Measurements from ENCODE around the gene RPTOR. TPM values are rescaled to one million over a fixed set of nuclear protein-coding genes. Genes with fewer than 3 reads are reported as not detected.
"Not testable (repeated sequence)": the region's sequence is repeated elsewhere in the genome, so short reads cannot be mapped to it uniquely, and the experiment has no call there.

Gene RPTOR
- total RNA-seq, 4 donors from 2014 or later, result 23.6 to 37.0 (median 27.8) TPM

DNA sequence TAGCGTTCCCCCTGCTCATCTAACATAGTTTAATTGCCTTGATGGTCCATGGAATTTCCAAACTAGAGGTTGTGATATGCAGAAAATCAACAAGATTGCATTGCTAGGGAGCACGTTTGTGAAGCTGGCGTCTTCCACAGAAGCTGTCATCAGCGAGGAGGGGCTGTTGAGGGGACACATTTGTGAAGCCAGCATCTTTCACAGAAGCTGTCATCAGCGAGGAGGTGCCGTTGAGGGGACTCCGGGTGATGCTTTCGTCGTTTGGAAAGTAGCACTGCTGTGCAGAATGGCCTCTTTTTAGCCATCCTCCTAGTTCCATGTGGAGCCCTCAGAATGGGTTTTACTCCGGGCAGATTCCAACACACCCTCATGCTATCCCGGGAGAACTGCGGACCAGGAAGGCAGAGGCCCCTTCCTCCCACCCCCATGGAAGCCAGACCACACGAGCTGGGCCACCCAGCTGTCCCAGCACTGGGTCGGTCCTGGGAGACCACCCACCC, 327.4 kb downstream of the RPTOR start:
- no peak for DNase-seq (ENCODE audit: low spot score)
- TF ChIP-seq, protein P1, sequence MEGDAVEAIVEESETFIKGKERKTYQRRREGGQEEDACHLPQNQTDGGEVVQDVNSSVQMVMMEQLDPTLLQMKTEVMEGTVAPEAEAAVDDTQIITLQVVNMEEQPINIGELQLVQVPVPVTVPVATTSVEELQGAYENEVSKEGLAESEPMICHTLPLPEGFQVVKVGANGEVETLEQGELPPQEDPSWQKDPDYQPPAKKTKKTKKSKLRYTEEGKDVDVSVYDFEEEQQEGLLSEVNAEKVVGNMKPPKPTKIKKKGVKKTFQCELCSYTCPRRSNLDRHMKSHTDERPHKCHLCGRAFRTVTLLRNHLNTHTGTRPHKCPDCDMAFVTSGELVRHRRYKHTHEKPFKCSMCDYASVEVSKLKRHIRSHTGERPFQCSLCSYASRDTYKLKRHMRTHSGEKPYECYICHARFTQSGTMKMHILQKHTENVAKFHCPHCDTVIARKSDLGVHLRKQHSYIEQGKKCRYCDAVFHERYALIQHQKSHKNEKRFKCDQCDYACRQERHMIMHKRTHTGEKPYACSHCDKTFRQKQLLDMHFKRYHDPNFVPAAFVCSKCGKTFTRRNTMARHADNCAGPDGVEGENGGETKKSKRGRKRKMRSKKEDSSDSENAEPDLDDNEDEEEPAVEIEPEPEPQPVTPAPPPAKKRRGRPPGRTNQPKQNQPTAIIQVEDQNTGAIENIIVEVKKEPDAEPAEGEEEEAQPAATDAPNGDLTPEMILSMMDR (IDR thresholded peaks at IDR 0.05), result no peak
- no peak for ATAC-seq (ENCODE audit: low FRiP score)

DNA sequence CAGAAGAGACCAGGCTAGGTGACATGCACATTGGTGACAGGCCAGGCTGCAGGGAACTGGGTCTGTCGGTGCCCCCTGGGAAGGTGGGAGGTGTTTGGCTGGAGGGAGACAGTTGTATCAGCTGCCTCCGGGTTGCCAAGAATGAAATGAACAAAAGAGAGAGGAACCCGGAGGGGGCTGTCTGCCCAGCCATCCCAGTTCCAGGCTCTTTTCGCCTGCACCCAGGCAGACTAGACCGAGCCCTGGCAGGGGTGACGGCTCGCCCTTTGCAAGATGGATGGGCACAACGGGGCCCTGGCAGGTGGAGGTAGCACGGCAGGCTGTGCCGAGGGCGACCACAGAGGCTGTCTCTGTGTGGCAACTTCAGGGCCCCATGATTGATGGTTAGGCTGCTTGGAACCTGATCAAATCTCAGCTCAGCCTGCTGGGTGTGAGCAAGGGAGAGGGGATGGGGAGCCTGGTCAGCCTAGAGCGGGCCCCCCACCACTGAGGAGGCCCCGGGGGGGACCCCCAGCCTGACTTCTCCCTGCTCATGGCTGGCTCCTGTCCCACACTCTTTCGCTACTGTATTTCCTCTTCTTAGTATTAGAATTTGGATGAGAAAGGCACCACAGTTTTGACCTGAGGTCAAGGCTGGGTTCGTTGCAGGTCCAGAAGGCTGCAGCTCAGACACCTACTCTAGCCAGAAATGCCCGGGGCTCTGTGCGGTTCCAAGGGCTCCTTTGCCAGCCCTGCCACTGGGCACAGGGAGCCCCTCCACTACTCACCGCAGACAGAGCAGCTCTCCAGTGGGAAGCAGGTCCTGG, 328.1 kb downstream of the RPTOR start:
- no peak for ATAC-seq (ENCODE audit: low FRiP score)
- TF ChIP-seq, protein P1 (IDR thresholded peaks at IDR 0.05), result no peak
- DNase-seq (ENCODE audit: low spot score), result no peak

DNA sequence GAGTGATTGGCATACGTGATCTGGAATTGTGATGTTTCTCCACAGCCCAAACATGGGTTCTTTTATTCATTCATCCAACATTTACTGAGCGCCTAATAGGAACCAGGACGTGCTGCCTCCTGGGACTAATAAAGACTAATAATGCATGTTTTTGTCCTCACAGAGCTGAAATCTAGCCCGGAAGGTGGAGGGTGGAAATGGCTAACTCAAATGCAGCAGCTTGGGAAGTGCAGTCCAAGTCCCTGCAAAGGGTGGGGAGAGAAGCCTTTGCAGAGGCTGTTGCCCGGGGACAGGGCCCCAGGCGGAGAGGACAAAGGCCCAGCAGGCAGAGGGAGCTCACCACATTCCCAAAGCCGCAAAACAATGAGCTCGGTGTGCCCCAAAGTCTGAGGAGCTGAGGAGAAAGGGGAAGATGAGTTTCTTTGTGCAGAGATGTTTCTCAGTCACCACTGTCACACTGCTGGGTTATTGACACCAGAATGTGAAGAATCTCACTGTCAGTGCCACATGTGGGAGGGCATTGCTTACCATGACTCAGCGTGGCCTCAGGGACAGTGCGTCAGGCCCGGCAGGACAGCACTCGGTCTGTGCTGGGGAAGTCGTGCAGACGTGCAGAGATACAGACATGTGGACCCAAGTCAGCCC, 328.8 kb downstream of the RPTOR start:
- DNase-seq (ENCODE audit: low spot score) (no peak), ATAC-seq (ENCODE audit: low FRiP score) (no peak)
- TF ChIP-seq, protein P1 (IDR thresholded peaks at IDR 0.05), result no peak

DNA sequence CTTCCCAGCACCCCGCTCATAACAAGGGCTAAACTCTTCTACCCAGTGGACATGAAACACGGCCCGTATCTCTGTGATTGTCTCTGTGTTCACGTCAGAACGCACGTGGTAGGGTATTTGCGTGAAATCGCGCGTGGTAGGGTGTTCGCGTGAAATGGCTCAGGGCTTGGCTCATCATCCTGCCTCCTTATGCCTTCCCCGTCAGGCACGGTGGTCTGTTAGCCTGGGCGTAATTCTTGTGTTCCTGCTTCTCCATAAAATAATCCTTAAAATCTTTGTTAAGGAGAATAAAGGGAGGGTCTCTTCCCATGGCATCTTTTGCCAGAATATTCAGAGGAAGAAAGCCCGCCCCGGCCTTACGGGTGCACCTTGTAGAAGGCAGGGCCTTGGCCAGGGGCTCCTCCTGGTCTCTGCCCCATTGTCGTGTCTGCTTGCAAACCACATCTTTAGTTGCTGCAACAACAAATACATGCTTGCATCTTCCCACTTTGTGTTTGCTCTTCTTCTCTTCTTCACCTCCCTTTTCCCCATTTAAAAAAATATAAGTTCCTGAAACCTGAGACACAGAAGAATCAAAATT, 330.3 kb downstream of the RPTOR start:
- TF ChIP-seq, protein P1 (IDR thresholded peaks at IDR 0.05), result no peak
- DNase-seq (ENCODE audit: low spot score), result no peak
- no peak for ATAC-seq (ENCODE audit: low FRiP score)

DNA sequence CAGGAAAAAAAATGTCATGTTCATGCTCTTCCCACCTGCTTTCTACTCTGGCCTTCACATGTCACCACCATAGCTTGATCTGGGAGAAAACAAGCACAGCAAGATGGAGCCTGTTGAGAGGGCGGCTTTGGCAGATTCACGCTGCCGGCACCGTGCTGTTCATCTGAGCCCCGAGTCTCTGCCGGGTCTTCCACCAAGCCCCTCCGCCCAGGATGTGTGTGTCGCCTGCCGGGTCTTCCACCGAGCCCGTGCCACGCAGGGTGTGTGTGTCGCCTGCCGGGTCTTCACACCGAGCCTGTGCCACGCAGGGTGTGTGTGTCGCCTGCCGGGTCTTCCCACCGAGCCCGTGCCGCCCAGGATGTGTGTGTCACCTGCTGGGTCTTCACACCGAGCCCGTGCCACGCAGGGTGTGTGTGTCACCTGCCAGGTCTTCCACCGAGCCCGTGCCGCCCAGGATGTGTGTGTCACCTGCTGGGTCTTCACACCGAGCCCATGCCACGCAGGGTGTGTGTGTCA, 330.9 kb downstream of the RPTOR start:
- ATAC-seq (ENCODE audit: low FRiP score), result not testable (repeated sequence)

DNA sequence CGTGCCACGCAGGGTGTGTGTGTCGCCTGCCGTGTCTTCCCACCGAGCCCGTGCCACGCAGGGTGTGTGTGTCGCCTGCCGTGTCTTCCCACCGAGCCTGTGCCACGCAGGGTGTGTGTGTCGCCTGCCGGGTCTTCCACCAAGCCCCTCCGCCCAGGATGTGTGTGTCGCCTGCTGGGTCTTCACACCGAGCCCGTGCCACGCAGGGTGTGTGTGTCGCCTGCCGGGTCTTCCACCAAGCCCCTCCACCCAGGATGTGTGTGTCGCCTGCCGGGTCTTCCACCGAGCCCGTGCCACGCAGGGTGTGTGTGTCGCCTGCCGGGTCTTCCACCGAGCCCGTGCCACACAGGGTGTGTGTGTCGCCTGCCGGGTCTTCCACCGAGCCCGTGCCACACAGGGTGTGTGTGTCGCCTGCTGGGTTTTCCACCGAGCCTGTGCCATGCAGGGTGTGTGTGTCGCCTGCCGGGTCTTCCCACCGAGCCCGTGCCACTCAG, 331.9 kb downstream of the RPTOR start:
- ATAC-seq (ENCODE audit: low FRiP score); DNase-seq (ENCODE audit: low spot score): not testable (repeated sequence)

More for the DNA sequence above, 330.9 kb downstream of the RPTOR start:
- not testable (repeated sequence) for DNase-seq (ENCODE audit: low spot score)

DNA sequence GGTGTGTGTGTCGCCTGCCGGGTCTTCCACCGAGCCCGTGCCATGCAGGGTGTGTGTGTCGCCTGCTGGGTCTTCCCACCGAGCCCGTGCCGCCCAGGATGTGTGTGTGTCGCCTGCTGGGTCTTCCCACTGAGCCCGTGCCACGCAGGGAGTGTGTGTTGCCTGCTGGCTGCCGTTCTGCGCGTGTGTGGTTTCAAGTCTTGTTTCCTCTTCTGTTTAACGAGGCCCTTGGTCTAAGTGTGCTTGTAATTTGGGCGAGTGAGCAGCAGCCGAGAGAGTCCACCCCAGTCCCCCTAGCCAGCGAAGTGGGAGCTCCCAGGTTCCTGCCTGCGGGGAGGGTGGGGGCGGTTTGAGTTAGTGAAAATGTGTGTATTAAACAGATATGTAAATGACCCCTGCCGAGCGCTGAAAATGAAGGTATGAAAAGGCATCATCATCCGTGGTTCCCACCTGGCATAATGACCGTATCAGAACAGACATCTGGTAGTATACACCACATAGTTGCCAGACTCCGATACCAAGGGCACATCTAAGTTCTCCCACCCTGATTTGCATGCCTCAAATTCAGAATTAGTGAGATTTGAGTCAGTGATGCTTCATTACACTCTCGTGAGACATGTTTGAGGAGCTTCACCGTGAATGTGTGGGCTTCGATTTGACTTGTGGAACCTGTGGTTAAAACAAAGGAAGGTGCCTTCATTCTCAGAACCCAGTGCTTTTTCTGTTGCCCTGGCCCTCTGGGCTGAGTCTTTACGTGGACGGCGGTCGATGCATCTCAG, 332.5 kb downstream of the RPTOR start:
- TF ChIP-seq, protein P1 (IDR thresholded peaks at IDR 0.05), result no peak
- no peak for ATAC-seq (ENCODE audit: low FRiP score)
- DNase-seq (ENCODE audit: low spot score), result no peak
